GM23248 (cell line): ENCODE measurements around the gene MTRF1L.

ENCODE experiments used
- EZH2 ChIP-seq: fragments of 200-600 bp; sonication (generic); IDR thresholded peaks from 2 replicates; pipeline ENCODE4 v1.6.1; 2018; ENCODE audit warnings: antibody characterized with exemption, mild to moderate bottlenecking; ENCODE audit not compliant: insufficient read depth, poor library complexity, severe bottlenecking
- EZH2phosphoT487 ChIP-seq: fragments of 200-600 bp; sonication (generic); IDR thresholded peaks from 2 replicates; pipeline ENCODE4 v1.6.1; 2018; ENCODE audit warnings: antibody characterized with exemption, moderate library complexity, mild to moderate bottlenecking, low read depth; ENCODE audit not compliant: insufficient read depth

GRCh38 chr6:153043719-153044118 is 41.2 kb upstream of the MTRF1L start:
- TF ChIP-seq EZH2phosphoT487 (no peak), EZH2 (no peak)
